DMS53 treated with DMSO at 0.1 percent for 48 hours (cell line): ENCODE measurements around the gene LTA4H.
A peak's percentile ranks its signal among the peaks of the same experiment; 100 is the strongest.

Experiments used
- DNase-seq: peaks from one replicate; lab custom pipeline; 2025; ENCODE audit not compliant: unreplicated experiment; lab: John Stamatoyannopoulos, UW

The LTA4H gene

GRCh38 chr12:96034621-96035282, 635 bp downstream of the LTA4H start:
- DNase-seq, result peak; percentile 50

GRCh38 chr12:96033549-96034389, 1.6 kb downstream of the LTA4H start:
- DNase-seq, result no peak

GRCh38 chr12:96029826-96030225, 5.6 kb downstream of the LTA4H start:
- no peak for DNase-seq

- DNase-seq, result no peak
Measured at GRCh38 chr12:96028538-96028937, 6.8 kb downstream of the LTA4H start.

- DNase-seq, result no peak
Measured at GRCh38 chr12:96026331-96026730, 9.1 kb downstream of the LTA4H start.

- DNase-seq, result no peak
Measured at GRCh38 chr12:96025518-96025917, 9.9 kb downstream of the LTA4H start.

GRCh38 chr12:96020314-96021003, 14.9 kb downstream of the LTA4H start:
- no peak for DNase-seq

GRCh38 chr12:96015672-96016071, 19.7 kb downstream of the LTA4H start:
- DNase-seq, result peak; percentile 3

GRCh38 chr12:96014943-96015599, 20.3 kb downstream of the LTA4H start:
- DNase-seq, result no peak

GRCh38 chr12:96007729-96008128, 27.7 kb downstream of the LTA4H start:
- no peak for DNase-seq

- DNase-seq, result no peak
Measured at GRCh38 chr12:96006727-96007126, 28.7 kb downstream of the LTA4H start.

GRCh38 chr12:96000858-96001257, 34.5 kb downstream of the LTA4H start:
- no peak for DNase-seq

GRCh38 chr12:95999484-95999883, 35.9 kb downstream of the LTA4H start:
- DNase-seq, result no peak

- DNase-seq, result peak; percentile 91
Measured at GRCh38 chr12:95998611-95999286, 36.6 kb downstream of the LTA4H start.

- DNase-seq, result peak; percentile 29
Measured at GRCh38 chr12:95997911-95998510, 37.4 kb downstream of the LTA4H start.

- DNase-seq, result no peak
Measured at GRCh38 chr12:95997276-95997675, 38.1 kb downstream of the LTA4H start.

GRCh38 chr12:95996034-95996658, 39.2 kb downstream of the LTA4H start, which contains the start of gene HAL:
HAL (minus strand) TSS chr12:95996344; CDS start chr12:95995910, 434 bp downstream.
- DNase-seq, result peak; percentile 21

GRCh38 chr12:95995238-95996031, 40.0 kb downstream of the LTA4H start:
- peak; percentile 11 for DNase-seq

GRCh38 chr12:95994476-95994875, 40.9 kb downstream of the LTA4H start:
- no peak for DNase-seq
